Pancreas (tissue), 10 donors: ENCODE data around the gene DOCK1. TPM values are rescaled to one million over a fixed set of nuclear protein-coding genes. Genes with fewer than 3 reads are reported as not detected.
A peak's percentile ranks its signal among the peaks of the same experiment; 100 is the strongest.

Experiments
- ATAC-seq, 4 donors: fragments of 200-7000 bp; cut with Tn5 transposase; one replicate each; pipeline versions ENCODE4 v1.8.0 to v1.9.1; 2020; ENCODE audit warnings: mild to moderate bottlenecking in 4 of 4, moderate library complexity in 4 of 4
- DNase-seq, 6 donors: peaks; one replicate each; pipeline ENCODE4 v3.0.0-alpha.2; 2020
- FAIRE-seq: peaks from 2 replicates; lab custom pipeline; 2012; peaks lifted over from hg19 to GRCh38; lab: Jason Lieb, UNC
- H3K27ac ChIP-seq, 4 donors: fragments of 200-600 bp; sonication (generic); 1 replicate in 3 of 4; 2 replicates in 1 of 4; pipeline versions ENCODE4 v1.5.0 to v1.8.0; 2020
- H3K27me3 ChIP-seq, 4 donors: fragments of 200-600 bp; one replicate each; pipeline ENCODE4 v1.8.0; 2021
- H3K36me3 ChIP-seq, 3 donors: fragments of 200-600 bp; sonication (generic) in 1 of 3; one replicate each; pipeline versions ENCODE4 v1.5.0 to v1.8.0; 2020 to 2021
- H3K4me1 ChIP-seq, 3 donors: fragments of 200-600 bp; one replicate each; pipeline ENCODE4 v1.8.0; 2021
- H3K4me3 ChIP-seq, 4 donors: fragments of 200-600 bp; sonication (generic) in 2 of 4; one replicate each; pipeline versions ENCODE4 v1.5.0 to v1.8.0; 2020 to 2021
- H3K9me3 ChIP-seq, 4 donors: fragments of 200-600 bp; one replicate each; pipeline ENCODE4 v1.8.0; 2021
- CTCF ChIP-seq, 4 donors: fragments of 200-600 bp; sonication (generic) in 3 of 4; IDR thresholded peaks; one replicate each; pipeline versions ENCODE4 v1.5.0 to v1.8.0; 2021; ENCODE audit warnings: antibody characterized with exemption in 4 of 4
- WGBS, 2 donors: extraction: QIAGEN DNeasy Blood & Tissue Kit; methylation state at CpG; one replicate each; pipeline ENCODE4 v1.1.7; 2013; 5-methylcytosine and 5-hydroxymethylcytosine counted together
- intact Hi-C, 3 donors: fragments of 100-400 bp; cut with DNase I; formaldehyde crosslinking; loops; one replicate each; pipeline versions ENCODE4 v1.11.1 to v1.14.2; 2022
- polyA plus RNA-seq, 2 donors: library from polyadenylated mRNA; stranded (reverse); fragments of 200-250 nt; gene quantifications; one replicate each; pipeline ENCODE4 v1.2.3, GENCODE V29; 2013
- total RNA-seq, 6 donors: library from RNA; stranded (reverse); fragmentation: NEBNext Ultra II Directional in 4 of 6; extraction: Animal tissue kit (Norgen Biotek cat#: 25700) in 4 of 6; gene quantifications; one replicate each; pipeline versions ENCODE4 v1.2.1 to v1.2.4, GENCODE V29; 2021 to 2023
- donor health status: healthy with polysubstance abuse.
- donor health status: DM: no; HTN: no; CAD: no; lungs with moderate emphysema.
- donor health status: DM: no; HTN: no; CAD: no.
- donor health status: control.
- donor health status: control.
- donor health status: Bipolar disorder and iron deficiency.
- donor health status: DM: yes; HTN: yes; CAD: no.
- donor health status: DM: no; HTN: no; CAD: no.
- donor health status: DM: no; HTN: no; CAD: no.
- donor health status: DM: yes; HTN: yes; CAD: no.

Gene DOCK1
- total and polyA plus RNA-seq, 8 donors = 12.1 to 38.6 (median 24.2) TPM

- intact Hi-C loops = no loop called here
- no peaks in the 10 kb centered on the region for H3K9me3 ChIP-seq
- FAIRE-seq (no peak), ATAC-seq (peak; percentile 92 to 98 (median 96)), DNase-seq (peak in 5 of 6 donors; percentile 33 to 74 (median 59))
- H3K4me1 ChIP-seq = peaks cover 0 to 7% (median 4%) of the 10 kb centered on the region in 3 donors
- no peaks in the 10 kb centered on the region for H3K36me3 ChIP-seq
- no peak for TF ChIP-seq CTCF (IDR thresholded peaks at IDR 0.05)
- no peak overlapping the region for H3K27ac ChIP-seq
- 36% methylated on average over 8 of the region's 8 CpGs for WGBS, 2 donors
- no peaks in the 10 kb centered on the region for H3K27me3 ChIP-seq
- no peak overlapping the region for H3K4me3 ChIP-seq
Measured at GRCh38 chr10:127090138-127090537, 184.9 kb downstream of the DOCK1 start.

- H3K36me3 ChIP-seq = no peaks in the 10 kb centered on the region
- H3K9me3 ChIP-seq = no peaks in the 10 kb centered on the region
- DNase-seq (no peak), ATAC-seq (no peak), FAIRE-seq (no peak)
- no peak overlapping the region for H3K27ac ChIP-seq
- intact Hi-C loops = no loop called here
- H3K4me1 ChIP-seq = peaks cover 0 to 7% (median 4%) of the 10 kb centered on the region in 3 donors
- no peaks in the 10 kb centered on the region for H3K27me3 ChIP-seq
- 80 to 83% methylated on average over 7 of the region's 7 CpGs for WGBS, 2 donors
- H3K4me3 ChIP-seq = no peak overlapping the region
- TF ChIP-seq CTCF (IDR thresholded peaks at IDR 0.05) = no peak
Measured at GRCh38 chr10:127091354-127091753, 186.1 kb downstream of the DOCK1 start.

GRCh38 chr10:127092916-127093315 lies 187.7 kb downstream of the DOCK1 start:
- no peak for ATAC-seq
- H3K27ac ChIP-seq = no peak overlapping the region
- peaks cover 0 to 7% (median 4%) of the 10 kb centered on the region in 3 donors for H3K4me1 ChIP-seq
- peaks cover 0 to 4% (median 0%) of the 10 kb centered on the region in 3 donors for H3K36me3 ChIP-seq
- no peak overlapping the region for H3K4me3 ChIP-seq
- no peaks in the 10 kb centered on the region for H3K9me3 ChIP-seq
- 92 to 94% methylated on average over 9 of the region's 9 CpGs for WGBS, 2 donors
- no peak for FAIRE-seq
- H3K27me3 ChIP-seq = no peaks in the 10 kb centered on the region
- intact Hi-C loops = no loop called here
- DNase-seq = no peak
- no peak for TF ChIP-seq CTCF (IDR thresholded peaks at IDR 0.05)

- Histone ChIP-seq H3K36me3 (peaks cover 0 to 8% (median 0%) of the 10 kb centered on the region in 3 donors), H3K27me3 (no peaks in the 10 kb centered on the region), H3K4me1 (peaks cover 0 to 5% (median 4%) of the 10 kb centered on the region in 3 donors), H3K27ac (no peak overlapping the region), H3K4me3 (no peak overlapping the region), H3K9me3 (no peaks in the 10 kb centered on the region)
- 95 to 98% methylated on average over 4 of the region's 4 CpGs for WGBS, 2 donors
- no peak for FAIRE-seq
- no peak for TF ChIP-seq CTCF (IDR thresholded peaks at IDR 0.05)
- no peak for ATAC-seq
- no peak for DNase-seq
- intact Hi-C loops = no loop called here
Measured at GRCh38 chr10:127094984-127095383, 189.8 kb downstream of the DOCK1 start.

- Histone ChIP-seq H3K4me3 (no peak overlapping the region), H3K36me3 (peaks cover 0 to 8% (median 0%) of the 10 kb centered on the region in 3 donors), H3K27ac (no peak overlapping the region), H3K9me3 (no peaks in the 10 kb centered on the region), H3K4me1 (no peaks in the 10 kb centered on the region), H3K27me3 (no peaks in the 10 kb centered on the region)
- DNase-seq = no peak
- ATAC-seq = no peak
- no peak for TF ChIP-seq CTCF (IDR thresholded peaks at IDR 0.05)
- FAIRE-seq = no peak
- WGBS, 2 donors = 93 to 95% methylated on average over 9 to 10 of the region's 10 CpGs
- intact Hi-C loops = no loop called here
Measured at GRCh38 chr10:127100983-127101615, 195.9 kb downstream of the DOCK1 start.
